Measurements from ENCODE around the gene ICAM2. TPM values are rescaled to one million over a fixed set of nuclear protein-coding genes. Genes with fewer than 3 reads are reported as not detected.

The ICAM2 gene
- total RNA-seq, 4 donors from 2014 or later, result 18.0 to 95.1 (median 36.3) TPM

DNA sequence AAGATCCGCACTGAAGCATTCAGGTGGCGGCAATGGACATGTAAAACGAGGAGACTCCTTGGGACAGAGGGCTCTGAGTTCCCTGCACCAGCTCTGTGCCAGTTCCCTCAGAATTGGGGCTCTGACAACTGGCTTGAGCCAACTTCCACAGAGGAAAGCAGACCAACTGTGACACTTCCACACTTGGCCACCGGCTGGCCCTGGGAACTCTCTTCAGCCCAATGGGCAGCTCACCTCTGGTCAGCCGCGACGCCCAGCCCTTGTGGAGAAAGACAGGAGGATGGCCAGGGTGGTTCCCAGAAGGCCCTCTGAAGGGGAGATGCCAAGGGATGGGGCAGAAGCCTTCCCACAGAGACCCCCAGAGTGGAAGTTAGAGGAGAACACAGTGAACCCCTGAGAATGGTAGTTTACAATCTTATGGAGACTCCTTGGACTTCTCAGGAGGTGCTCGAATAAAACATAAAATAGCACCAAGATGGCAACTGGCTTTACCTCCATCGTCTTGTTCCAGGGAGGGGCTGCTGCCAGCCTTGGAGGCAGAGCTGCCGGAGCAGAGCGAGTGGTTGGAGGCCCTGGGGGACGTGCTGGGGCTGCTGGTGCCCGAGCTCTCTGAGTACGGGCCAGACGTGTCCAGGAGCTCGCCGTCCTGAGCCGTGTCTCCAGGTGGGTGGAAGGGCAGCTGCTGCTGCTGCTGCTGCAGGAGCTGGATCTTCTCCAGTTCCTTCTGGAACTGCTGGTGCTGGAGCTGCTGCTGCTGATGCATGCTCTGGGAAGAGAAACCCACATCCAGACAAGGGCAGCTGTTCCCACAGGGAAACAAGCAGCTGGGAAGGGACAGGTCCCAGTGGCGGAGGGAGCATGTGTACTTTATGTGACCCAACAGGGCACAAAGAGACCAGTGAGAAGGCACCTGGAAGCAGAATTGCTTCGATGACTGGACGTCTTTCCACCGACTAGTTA, 35.0 kb upstream of the ICAM2 start:
- no peaks in the 10 kb centered on the region for H3K9me3 ChIP-seq
- H3K27ac ChIP-seq, result no peak overlapping the region
- H3K4me1 ChIP-seq, result no peaks in the 10 kb centered on the region
- H3K36me3 ChIP-seq, result peaks cover 0 to 91% (median 16%) of the 10 kb centered on the region in 3 donors
- no peaks in the 10 kb centered on the region for H3K27me3 ChIP-seq
- 90 to 92% methylated on average over 19 to 22 of the region's 22 CpGs for WGBS, 2 donors
- TF ChIP-seq EP300 (IDR thresholded peaks at IDR 0.05) (no peak), POLR2A (IDR thresholded peaks at IDR 0.05) (no peak)
- TF ChIP-seq, protein P1, sequence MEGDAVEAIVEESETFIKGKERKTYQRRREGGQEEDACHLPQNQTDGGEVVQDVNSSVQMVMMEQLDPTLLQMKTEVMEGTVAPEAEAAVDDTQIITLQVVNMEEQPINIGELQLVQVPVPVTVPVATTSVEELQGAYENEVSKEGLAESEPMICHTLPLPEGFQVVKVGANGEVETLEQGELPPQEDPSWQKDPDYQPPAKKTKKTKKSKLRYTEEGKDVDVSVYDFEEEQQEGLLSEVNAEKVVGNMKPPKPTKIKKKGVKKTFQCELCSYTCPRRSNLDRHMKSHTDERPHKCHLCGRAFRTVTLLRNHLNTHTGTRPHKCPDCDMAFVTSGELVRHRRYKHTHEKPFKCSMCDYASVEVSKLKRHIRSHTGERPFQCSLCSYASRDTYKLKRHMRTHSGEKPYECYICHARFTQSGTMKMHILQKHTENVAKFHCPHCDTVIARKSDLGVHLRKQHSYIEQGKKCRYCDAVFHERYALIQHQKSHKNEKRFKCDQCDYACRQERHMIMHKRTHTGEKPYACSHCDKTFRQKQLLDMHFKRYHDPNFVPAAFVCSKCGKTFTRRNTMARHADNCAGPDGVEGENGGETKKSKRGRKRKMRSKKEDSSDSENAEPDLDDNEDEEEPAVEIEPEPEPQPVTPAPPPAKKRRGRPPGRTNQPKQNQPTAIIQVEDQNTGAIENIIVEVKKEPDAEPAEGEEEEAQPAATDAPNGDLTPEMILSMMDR (IDR thresholded peaks at IDR 0.05), result no peak
- DNase-seq (ENCODE audit: low spot score in 2 of 2), result no peak
- no peak overlapping the region for H3K4me3 ChIP-seq

DNA sequence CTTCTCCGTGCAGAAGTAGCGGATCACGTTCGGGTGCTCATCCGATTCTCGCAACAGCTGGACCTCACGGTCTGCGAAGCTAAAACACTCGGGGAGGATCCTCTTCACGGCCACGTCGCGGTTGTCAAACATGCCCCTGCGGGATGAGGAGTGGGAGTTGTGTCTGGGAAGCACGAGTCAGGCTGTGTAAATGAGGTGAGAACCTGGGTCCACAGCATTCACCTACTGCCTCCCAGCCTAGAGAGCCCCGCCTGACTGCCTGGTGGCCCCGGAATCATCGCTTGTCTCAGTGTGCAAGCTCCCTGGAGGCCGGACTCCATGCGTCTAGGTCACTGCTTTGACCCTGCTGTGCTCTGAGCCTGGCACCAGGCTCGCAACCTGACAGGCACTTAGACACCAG, 33.9 kb upstream of the ICAM2 start:
- Histone ChIP-seq H3K4me3 (no peak overlapping the region), H3K27me3 (no peaks in the 10 kb centered on the region), H3K27ac (no peak overlapping the region), H3K4me1 (no peaks in the 10 kb centered on the region), H3K9me3 (no peaks in the 10 kb centered on the region), H3K36me3 (peaks cover 0 to 93% (median 17%) of the 10 kb centered on the region in 3 donors)
- no peak for DNase-seq (ENCODE audit: low spot score in 2 of 2)
- 88 to 93% methylated on average over 21 of the region's 21 CpGs for WGBS, 2 donors
- TF ChIP-seq, protein P1 (IDR thresholded peaks at IDR 0.05), result no peak
- TF ChIP-seq POLR2A (IDR thresholded peaks at IDR 0.05) (no peak), EP300 (IDR thresholded peaks at IDR 0.05) (no peak)

DNA sequence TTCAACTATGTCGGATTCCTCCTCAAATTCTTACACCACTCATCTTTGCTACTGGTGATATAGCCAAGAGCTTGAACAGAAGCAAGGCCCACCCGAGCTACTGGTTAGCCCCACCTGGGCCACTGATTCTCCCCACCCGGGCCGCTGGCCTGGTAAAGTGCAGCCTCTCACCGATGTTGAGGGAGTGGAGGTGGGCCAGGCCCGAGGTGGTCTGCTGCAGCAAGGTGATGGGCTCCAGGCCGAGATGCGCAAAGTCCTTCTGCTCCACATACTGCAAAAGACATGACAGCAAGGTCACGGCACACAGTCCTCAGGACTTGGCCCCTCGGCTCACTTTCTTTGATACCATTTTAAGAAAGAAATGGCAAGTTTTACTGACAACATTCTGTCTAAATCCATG, 32.7 kb upstream of the ICAM2 start:
- Histone ChIP-seq H3K9me3 (no peaks in the 10 kb centered on the region), H3K36me3 (peaks cover 0 to 99% (median 25%) of the 10 kb centered on the region in 3 donors), H3K4me3 (no peak overlapping the region), H3K4me1 (no peaks in the 10 kb centered on the region), H3K27ac (no peak overlapping the region), H3K27me3 (no peaks in the 10 kb centered on the region)
- WGBS, 2 donors, result 94% methylated on average over 10 of the region's 10 CpGs
- TF ChIP-seq, protein P1 (IDR thresholded peaks at IDR 0.05), result no peak
- TF ChIP-seq POLR2A (IDR thresholded peaks at IDR 0.05) (no peak), EP300 (IDR thresholded peaks at IDR 0.05) (no peak)
- no peak for DNase-seq (ENCODE audit: low spot score in 2 of 2)

DNA sequence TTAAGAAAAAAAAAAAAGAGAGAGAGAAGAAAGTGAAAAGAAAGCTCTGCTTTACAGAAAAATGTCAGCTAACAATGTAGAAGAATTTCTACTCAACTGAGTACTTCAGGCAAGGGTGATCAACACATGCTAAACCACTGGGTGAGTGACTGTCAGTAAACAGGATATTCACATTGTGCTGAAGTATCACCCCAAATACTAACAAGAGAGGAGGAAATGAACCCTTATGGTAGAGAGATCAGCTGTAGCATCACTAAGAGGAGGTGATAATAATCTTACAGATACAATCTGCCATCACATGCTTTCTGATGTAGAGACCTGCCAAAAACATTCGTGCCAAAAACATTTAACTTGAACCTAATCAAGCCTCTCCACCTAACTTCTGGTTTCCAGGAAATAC, 30.7 kb upstream of the ICAM2 start:
- Histone ChIP-seq H3K9me3 (no peaks in the 10 kb centered on the region), H3K36me3 (peaks cover 0 to 99% (median 23%) of the 10 kb centered on the region in 3 donors), H3K27ac (no peak overlapping the region), H3K4me3 (no peak overlapping the region), H3K27me3 (no peaks in the 10 kb centered on the region), H3K4me1 (no peaks in the 10 kb centered on the region)
- TF ChIP-seq, protein P1 (IDR thresholded peaks at IDR 0.05), result no peak
- TF ChIP-seq EP300 (IDR thresholded peaks at IDR 0.05) (no peak), POLR2A (IDR thresholded peaks at IDR 0.05) (no peak)
- 65 to 79% methylated on average over 1 of the region's 1 CpG for whole genome bisulfite sequencing, 2 donors
- DNase-seq (ENCODE audit: low spot score in 2 of 2), result no peak

DNA sequence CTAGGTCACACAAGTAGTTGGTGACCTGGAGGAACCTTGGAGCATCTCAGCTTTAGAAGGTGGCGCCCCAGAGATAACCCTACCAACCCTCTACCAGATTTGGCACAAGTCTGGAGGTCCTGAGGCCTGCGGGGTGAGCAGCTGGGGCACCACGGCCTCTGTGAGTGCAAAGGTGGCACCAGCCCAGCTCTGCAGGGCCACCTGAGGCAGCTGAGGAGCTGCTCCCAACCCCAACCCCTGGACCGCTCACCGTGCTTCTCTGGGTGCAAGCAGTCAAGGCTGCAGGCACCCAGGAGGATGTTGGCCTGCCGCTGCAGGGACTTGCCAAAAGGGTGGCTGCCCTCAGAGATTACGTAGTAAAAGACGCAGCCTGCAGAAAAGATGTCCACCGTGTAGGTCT, 28.4 kb upstream of the ICAM2 start:
- 90 to 96% methylated on average over 9 of the region's 9 CpGs for WGBS, 2 donors
- no peak for DNase-seq (ENCODE audit: low spot score in 2 of 2)
- H3K36me3 ChIP-seq, result peaks cover 0 to 99% (median 29%) of the 10 kb centered on the region in 3 donors
- TF ChIP-seq EP300 (IDR thresholded peaks at IDR 0.05) (no peak), POLR2A (IDR thresholded peaks at IDR 0.05) (no peak)
- TF ChIP-seq, protein P1 (IDR thresholded peaks at IDR 0.05), result no peak
- H3K9me3 ChIP-seq, result no peaks in the 10 kb centered on the region
- no peaks in the 10 kb centered on the region for H3K27me3 ChIP-seq
- no peak overlapping the region for H3K4me3 ChIP-seq
- H3K27ac ChIP-seq, result no peak overlapping the region
- no peaks in the 10 kb centered on the region for H3K4me1 ChIP-seq

Data from tibial nerve (tissue), 4 donors.